GM18526 (cell line): ENCODE data around the gene MCM8.

ENCODE experiments used
- POLR2A ChIP-seq: IDR thresholded peaks from 3 replicates; pipeline ENCODE4 v1.6.1; 2011; ENCODE audit not compliant: insufficient read length; ENCODE audit errors: extremely low read depth

Gene MCM8

DNA sequence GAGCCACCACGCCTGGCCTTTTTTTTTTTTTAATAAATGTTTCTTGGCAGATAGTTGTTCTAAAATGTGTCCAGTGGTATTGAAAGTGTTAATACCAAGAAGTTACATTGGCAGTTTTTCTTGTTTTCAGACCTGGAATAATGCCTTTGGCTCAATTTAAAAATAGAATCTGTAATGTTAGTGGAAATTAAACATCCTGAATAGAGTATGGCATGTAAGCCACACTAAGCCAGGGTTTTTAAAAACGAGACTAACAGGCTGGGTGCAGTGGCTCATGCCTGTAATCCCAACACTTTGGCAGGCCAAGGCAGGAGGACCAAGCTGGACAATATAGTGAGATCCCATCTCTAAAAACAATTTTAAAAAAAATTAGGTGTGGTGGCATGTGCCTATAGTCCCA, 25.3 kb downstream of the MCM8 start:
- TF ChIP-seq POLR2A = no peak

DNA sequence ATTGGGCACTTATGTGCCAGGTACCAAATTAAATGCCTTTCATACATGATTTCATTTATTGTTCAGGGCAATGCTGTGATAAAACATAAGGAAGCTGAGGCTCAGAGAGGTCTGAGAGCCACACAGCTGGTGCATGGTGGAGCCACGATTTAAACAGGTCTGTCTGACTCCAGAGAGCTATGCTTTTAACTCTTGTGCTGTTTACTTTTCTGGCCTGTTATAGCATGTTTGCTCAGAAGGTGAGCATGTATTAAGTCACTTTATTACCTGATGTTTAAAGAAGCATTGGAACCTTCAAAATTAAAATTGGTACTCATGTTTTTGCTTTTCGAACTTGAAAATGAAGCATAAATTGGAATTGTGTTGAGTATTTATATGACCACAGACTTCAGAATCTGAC, 26.8 kb downstream of the MCM8 start:
- no peak for TF ChIP-seq POLR2A

- TF ChIP-seq POLR2A = no peak
These were observed 27.5 kb downstream of the MCM8 start for GRCh38 chr20:5977975-5978374.

DNA sequence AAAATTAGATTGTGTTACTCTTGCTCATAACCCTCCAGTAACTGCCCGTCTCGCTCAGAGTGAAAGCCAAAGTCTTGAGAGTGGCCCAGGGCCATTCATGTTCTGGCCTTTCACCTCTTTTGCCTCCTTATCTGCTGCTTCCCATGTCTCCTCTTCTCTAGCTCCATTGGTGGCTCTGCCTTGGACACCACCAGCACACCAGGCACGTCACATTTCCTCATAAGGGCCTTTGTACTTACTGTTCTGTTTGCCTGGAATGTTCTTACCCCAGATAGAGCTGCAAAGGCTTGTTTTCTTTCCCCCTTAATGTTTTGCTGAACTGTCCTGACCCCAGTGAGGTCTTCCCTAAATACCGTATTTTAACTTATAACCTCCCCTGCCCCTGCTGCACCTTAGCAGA, 29.3 kb downstream of the MCM8 start:
- TF ChIP-seq POLR2A = no peak

DNA sequence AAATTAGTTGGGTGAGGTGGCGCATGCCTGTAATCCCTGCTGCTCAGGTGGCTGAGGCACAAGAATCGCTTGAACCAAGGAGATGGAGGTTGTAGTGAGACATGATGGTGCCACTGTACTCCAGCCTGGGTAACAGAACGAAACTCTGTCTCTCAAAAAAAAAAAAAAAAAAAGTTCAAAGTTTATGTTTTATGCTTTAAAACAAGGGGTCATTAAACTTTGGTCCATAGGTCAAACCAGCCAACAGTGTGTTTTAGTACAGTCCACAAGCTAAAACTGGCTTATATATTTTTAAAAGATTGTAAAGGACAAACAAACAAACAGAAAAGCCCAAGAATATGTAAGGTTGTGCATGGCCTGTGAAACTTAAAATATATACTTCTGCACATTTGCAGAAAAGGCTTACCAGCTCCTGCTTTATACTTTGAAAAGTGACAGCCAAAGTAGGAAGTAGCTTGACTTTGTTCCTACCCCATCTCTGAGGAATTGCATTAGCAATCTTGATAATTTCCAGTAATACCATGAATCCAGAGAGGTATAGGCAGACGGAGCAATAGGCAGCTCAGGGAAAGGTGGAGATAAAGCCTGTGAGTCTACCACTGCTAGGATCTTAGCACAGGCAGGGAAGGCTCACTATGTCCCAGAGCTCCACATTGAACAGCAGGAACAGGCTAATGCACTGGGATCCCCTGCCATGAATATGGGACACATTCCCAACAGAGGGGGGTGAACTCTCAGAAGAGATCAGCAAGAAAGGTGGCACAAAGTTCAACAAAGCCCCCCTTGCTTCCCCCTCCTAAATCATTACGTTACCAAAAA, 30.5 kb downstream of the MCM8 start:
- TF ChIP-seq POLR2A = no peak

DNA sequence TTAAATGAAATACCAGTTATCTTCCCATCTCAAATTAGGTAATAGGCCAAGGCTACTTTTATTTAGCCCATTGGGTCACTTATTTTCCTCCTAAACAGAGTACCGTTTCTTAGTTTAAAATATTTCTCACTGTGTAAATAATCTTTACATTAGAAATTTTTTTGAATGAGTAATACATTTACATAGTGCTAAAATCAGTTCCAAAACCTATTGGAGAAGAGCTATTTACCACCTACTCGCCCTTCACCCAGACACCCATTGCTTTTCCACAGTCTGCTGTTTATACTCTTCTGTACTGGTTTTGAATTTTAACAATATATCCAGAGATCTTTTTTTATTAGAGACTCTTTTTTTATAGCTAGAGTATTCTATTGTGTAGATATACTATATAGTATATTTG, 36.9 kb downstream of the MCM8 start:
- no peak for TF ChIP-seq POLR2A

GRCh38 chr20:5989539-5989938, 39.1 kb downstream of the MCM8 start:
- no peak for TF ChIP-seq POLR2A

- no peak for TF ChIP-seq POLR2A
These were observed 40.5 kb downstream of the MCM8 start for GRCh38 chr20:5990946-5991345.

DNA sequence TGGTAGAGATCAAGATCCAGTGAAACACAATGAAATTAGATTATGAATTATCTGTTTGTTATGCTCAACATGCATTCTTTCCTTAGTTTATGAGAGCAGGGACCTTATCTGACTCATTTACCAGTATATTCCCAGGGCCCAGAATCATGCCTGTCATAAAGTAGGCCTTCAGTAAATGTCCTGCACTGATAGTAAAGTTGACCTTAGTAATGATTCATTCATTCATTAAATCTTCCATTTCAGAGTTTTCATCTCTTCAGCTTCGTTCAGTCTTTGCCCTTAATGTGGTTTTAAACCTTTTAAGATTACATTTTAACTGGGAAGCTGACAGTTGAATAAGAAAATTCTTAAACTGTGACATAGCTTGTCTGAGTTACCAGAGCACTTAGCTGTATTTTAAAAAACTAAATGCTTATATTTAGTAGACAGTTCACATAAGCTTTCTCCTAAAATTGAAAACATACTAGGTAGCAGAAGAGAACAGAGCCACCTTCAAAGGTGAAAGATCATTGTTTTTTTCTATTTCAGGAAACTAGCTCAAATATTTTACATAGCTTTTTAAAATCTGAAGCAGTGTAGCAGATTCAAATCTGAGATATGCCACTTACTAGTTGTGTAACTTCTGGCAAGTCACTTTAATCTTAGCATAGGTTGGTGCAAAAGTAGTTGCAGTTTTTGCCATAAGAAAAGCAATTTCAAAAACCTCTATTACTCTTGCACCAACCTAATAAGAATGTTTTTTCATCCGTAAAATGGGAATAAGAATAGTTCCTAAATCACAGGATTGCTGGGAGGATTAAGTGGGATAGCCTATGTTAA, 41.4 kb downstream of the MCM8 start:
- TF ChIP-seq POLR2A = no peak

DNA sequence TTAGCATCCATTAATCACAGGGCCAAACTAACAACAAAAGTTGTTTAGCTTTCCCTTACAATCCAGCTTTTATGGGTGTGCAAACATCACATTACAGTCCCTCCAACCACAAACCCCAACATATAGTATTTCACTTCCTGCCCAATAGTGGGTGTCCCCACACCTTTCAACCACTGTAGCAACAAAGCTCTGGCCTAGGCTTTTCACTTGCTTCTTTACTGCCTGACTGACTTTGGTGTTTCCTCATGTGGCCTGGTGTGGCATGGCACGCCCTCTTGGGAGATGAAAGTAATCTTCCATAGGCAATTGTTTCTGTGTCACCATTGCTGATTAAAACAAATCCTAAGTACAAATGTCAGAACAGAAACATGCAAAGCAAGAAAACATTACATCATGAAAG, 46.3 kb downstream of the MCM8 start:
- no peak for TF ChIP-seq POLR2A

DNA sequence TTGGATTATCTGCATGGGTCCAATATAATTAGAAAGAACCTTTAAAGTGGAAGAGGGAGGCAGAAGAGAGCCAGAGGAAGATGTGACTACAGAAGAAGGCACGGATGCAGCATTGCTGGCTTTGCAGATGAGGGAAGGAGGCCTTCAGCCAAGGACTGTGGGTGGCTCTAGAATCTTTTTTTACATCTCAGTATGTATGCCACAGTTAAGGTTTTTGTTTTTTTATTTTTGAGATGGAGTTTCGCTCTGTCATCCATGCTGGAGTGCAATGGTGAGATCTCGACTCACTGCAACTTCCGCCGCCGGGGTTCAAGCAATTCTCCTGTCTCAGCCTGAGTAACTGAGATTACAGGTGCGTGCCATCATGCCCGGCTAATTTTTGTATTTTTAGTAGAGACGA, 49.3 kb downstream of the MCM8 start:
- TF ChIP-seq POLR2A = no peak

- TF ChIP-seq POLR2A = no peak
These were observed 50.4 kb downstream of the MCM8 start for GRCh38 chr20:6000871-6001270.

DNA sequence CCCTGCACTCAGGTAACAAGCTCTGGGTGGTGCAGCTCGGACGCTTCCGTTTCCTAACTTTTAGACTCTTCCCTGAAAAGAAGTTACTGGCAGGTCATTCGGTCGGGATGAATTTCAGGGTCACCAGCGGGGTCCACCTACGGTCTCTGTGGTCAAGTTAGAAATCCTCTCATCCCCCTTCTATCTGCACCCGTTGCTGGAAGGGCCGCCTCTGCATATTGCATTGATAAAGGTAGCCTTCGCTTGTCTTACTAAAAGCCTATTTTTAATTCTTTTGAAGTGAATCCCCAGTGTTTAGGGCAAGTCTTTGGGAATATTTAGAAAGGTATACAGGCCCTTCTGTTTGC, 56.1 kb downstream of the MCM8 start:
- no peak for TF ChIP-seq POLR2A

GRCh38 chr20:6007094-6007528, 56.7 kb downstream of the MCM8 start:
- no peak for TF ChIP-seq POLR2A

DNA sequence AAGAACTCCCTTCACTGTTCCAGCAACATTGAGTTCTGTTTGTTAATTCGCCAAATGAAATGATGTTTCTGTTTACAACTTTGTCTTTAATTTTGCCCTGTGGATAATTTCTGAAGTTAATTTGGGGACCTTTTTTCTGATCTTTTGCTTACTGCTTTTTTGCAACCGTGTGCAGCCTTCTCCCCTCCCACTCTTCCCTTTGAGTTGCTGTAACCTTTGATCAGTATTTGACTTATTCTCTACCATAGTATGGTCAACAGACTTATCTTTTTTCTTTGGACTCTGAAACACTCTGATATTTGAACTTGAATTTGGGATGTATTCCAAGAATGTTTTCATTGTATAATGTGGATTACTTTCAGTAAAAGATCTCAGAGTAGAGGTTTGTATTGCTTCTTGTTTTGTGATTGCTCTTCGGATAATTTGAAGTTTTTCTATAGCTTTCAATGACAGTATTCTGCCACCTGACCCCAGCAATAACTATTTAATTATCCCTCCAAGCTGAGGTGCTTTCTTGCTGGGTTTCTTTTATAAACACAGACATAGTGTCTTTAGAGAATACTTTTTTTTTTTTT, 57.2 kb downstream of the MCM8 start:
- TF ChIP-seq POLR2A = no peak

GRCh38 chr20:6008254-6008653, 57.8 kb downstream of the MCM8 start:
- TF ChIP-seq POLR2A = no peak

GRCh38 chr20:6012179-6012578, 61.7 kb downstream of the MCM8 start:
- no peak for TF ChIP-seq POLR2A

GRCh38 chr20:6014017-6014416, 63.6 kb downstream of the MCM8 start:
- TF ChIP-seq POLR2A = no peak
